Bone marrow (tissue), 2 donors: ENCODE measurements around the gene ZDHHC13.

Experiments used
- DNase-seq, 2 donors: peaks; one replicate each; lab custom pipeline; 2025; lab: John Stamatoyannopoulos, UW

ZDHHC13 gene

DNA sequence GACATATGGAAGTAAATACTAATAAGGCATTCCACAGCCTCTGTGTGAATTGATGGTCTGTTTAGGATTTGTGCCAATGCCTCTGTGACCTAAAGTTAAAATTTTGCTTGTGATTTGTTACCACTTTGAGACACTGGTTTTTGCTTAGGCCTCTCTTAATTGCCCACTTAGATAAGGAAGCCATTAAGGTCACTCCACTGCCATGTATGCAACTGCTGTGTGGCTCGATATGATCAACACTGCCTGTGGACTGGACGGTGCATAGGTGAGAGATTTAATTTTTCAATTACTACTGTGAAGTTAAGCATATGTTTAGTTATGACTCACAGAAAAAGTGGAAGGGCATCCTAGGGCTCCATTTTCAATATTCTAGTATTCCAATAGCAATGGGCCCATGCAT is 47.9 kb downstream of the ZDHHC13 start:
- DNase-seq, result no peak

DNA sequence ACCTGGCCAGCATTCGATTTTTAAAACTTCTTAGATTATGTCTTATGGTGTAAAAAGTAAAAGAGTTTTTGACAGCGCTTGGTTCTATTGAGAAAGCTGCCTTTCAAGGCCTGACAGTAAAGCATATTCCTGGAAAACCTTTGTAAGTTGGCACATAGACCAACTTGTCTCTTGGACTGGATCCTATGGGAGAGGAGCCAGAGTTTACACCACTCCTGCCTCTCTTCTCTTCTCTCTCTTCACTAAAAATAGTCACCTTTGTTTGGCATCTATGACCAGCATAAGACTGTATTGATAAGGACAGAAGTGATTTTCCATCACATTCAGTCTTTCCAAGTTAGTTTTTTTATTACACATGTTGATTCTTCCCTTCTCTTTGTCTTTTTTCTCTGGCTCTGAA is 51.1 kb downstream of the ZDHHC13 start:
- DNase-seq, result no peak

DNA sequence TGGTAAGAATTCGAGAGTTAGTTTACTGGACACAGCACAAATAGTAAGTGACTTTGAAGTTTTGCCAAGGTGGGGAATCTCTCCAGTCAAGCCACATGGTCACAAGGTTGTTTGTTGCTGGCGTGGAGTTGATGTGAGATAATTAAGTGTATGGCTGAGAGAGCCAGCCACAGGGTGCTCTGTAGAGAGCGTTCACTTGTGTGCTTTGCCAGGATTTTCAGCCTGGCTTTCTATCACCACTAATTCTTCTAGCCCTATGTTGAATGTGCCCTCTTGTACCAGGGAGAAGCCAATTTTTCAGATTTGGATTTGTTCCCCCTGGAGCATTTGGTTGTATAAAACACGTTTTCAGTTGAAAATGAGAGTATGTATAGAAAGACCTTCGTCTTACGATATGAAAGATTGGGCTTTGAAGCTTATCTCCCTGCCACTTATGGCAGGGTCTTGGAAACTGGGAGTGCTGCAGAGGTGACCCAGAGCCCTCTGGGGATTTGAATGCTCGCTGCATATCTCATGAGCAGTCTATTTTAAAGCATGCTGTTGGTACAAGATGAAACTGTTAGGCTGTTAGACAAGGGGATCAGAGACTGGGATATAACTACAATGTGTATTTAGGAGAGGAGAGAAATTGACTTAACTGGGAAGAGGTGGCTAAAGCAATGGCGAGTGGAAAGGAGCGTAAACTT is 56.2 kb downstream of the ZDHHC13 start:
- no peak for DNase-seq

DNA sequence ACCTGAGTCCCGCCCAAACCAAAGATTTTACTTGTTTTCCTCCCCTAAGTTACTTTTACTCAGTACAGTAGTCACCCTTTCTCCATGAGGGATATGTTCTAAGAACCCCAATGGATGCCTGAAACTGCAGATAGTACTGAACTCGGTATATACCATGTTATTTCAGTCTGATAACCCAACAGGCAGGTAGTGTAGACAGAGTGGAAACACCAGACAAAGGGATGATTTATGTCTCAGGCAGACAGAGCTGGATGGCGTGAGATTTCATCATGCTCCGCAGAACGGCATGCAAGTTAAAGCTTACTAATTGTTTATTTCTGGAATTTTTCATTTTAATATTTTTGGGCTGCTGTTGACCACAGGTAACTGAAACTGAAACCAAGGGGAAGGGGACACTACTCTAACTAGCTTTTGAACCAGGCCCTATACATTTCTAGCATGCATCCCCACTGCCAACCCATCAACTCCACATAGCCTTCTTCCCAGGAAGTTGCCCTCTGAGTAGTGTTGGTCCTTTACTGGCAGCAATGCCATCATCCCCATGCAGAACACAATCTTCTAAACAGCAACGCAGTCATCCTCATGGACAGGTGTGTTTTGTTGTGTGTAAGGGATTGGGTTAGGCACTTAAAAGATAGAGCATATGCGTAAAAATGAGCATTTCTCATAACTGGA is 57.1 kb downstream of the ZDHHC13 start:
- no peak for DNase-seq

DNA sequence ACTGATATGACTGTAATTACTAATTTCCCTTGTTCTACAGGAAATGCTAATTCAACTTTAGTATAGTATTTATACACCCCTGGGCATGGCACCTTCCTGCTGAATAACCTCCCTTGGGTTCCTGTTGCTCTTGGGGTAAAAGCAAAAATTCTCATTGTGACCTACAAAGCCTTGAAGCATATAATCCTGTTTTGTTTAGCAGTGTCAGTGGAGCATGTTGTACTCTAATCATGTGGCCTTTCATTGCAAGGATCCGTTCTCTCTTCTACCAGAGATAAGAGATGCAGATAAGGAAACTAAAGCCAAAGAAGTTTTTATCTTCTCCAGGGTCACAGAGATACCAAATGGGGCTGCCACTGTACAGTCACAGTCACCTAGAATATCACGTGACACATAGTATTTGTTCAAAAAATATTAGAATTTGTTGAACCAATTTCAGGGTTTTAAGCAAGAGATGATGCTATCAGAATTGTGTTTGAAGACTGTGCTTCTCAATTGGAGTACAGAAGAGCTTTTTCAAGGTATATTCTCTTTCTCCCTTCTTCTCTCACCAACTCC is 59.7 kb downstream of the ZDHHC13 start:
- DNase-seq, result no peak

DNA sequence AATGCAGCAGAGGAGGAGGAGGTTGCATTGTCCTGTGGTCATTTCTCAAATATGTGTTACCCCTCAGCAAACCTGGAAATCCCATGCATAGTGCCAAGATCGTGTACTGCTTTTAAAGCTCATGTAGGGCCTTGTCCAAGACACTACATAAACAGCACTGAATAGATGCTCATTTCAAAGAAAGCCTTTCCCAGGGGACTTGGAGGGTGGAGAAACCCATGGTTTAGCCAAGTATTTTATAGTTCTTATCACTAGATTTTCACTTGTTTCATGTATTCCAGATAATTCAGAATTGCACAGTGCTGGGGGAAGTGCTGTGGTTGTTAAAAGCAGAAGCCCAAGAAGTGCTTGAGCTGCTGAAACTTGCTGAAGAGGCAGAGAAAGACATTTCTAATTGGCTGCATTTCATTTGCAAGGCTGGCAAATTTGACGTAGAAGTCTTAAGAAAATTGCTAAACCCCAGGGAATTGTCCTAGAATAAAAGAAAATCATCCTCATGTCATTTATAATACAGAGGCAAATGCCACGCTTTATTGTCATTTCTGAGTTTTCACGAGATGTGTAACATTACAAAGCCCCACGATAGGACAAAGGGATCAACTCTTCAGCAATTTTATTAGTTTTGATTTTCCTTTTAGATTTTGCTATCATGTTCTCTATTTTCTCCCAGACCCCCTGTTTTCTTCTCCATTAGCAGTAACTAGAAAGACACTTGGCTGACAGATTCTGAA is 64.7 kb downstream of the ZDHHC13 start:
- no peak for DNase-seq

DNA sequence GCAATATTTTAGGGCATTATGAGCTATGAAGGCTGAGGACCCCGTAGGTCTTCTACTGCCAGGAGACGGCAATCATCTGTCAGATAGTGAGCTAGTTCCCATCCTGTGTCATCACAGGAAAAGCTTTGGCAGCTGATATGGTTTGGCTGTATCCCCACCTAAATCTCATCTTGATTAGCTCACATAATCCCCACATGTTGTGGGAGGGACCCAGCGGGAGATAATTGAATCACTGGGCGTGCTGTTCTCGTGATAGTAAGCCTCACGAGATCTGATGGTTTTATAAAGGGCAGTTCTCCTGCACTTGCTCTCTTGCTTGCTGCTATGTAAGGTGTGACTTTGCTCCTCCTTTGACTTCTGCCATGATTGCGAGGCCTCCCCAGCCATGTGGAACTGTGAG is 66.7 kb downstream of the ZDHHC13 start:
- no peak for DNase-seq

DNA sequence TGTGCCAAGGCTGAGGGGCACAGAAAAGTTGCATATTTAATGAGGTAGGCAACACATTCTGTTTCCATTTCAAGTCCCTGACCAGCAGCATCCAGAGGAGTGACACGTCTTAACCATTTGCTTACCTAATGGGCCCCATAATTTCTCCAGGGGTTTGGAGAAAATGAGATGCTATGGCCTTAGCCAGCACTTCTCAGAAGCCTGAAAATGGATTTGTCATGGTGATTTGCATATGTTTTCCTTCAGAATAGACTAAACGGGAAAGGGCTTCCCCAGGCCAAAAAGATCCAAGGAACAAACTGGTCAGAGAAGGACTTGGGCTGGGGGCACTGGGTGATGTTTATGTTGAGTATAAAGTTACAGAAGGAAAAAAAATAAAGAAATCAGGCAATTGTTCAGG is 68.1 kb downstream of the ZDHHC13 start:
- DNase-seq, result no peak

DNA sequence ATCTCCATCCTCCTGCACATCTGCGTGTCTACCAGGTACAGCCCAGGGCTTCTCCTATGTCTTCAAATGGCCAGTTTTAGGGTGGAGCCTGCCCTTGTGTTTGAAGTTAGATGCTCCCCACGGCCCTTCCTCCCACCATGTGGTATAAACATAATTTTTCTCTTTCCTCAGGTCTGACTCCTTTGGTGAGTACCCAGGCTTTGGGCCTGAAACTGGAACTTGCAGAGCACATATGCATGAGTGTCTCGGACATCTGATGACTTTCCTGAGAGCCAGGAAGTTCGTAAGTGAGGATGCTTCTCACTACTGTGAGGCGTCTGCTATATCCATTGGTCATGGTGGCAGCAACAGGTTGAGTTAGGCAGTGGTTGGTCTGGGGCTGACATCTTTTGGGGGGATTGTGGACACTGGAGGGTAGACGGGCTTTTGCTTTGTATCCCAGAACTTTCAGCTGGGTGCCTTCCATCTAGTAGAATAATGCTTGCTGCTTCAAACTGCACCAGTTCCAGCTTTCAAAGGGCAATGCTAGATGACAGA is 68.6 kb downstream of the ZDHHC13 start:
- no peak for DNase-seq

DNA sequence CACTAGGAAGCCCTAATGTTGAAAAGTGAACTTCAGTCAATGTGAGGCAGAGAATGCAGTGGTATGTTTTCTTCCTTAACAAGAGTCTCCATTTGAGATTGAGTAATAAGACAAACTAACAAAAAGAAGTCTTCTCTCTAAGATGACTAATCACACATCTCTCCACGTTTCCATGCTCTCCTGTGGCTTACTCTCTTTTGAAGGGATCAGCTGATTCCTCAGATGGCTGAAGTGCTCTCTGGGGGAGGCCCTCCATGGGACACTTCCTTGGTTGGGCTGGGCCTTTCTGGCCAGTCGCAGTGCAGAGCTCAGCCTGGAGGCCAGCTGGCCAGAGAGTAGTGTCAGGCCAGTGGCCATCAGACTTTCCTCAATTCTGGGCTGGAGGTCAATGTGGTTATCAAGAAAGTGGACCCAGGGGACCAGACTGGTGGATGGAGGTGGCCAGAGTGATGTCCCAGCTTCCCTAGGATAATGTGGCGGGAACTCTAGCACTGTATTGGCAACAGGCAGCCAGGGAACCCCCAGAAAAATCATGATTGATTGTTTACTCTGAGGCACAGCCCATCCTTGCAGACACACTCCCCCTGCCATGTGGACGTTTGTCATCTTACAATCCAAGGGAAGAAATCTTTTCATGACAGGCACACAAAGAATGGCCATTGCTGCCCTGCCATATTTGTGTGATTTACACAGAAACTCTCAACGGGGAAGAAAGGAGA is 70.3 kb downstream of the ZDHHC13 start:
- DNase-seq, result no peak

DNA sequence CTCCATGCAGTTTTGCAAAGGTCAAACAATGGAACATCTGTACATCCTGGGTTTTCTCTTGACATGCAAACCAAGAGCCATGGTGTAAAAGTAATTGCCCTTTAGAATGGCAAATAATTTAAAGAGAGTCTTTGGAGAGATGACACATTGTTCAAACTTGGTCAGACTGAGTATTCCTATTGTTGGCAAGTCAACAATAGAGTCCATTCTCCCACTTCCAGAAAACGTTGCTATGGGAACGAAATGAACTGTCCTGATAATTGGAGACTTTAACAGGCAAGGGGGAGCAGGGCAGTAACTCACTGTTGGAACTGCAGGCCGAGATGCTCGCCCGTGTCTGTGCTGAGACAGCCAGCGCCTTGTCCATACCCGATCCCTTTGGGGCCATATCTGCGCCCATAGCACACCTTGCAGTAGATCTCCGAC is 70.9 kb downstream of the ZDHHC13 start:
- no peak for DNase-seq

DNA sequence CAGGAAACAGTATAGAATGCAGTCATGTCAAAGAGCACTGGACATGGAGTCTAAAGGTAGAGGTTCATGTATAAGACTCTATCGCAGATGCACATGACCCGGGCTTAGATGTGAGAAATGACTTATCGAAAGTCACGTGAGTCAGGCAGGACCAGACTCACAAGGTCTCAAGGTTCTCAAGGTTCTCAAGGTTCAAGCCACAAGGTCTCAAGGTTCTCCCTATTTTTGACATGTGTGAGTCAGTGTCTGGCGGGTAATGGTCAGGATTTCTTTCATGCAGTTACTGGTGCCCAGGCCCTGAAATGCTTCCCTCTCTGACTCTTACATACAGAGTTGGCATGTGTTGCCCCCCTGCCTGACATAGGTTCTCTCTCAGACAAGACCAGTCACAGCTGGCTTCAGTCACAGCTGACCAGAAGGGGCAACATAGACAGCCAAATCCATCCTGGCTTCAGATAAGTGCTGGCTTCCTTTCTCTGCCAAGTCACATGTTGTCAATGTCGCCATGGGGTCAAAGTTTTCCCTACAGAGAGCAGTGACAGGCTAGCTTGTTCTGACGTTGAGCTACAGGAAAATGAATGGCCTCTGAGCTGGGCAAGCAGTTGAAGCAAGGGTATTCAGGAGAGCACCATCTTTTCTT is 74.7 kb downstream of the ZDHHC13 start:
- no peak for DNase-seq

DNA sequence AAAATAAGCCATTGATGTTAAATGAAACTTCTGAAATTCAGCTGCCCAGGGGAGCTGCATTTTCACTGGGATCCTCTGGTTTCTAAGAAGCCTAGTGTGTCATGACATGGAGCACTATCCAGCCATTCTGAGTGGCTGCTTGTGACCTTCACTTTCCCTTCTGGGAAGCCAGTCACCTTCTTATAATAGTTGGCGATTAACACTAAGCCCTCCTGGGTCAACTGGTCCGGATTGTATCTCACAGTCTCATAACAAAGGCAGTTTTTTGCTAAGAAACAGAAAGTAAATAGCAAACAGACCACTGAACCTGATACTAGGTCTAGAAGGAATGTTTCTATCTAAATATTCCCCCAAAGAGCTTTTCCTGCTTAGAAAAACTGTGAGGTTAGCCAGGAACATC is 76.9 kb downstream of the ZDHHC13 start:
- DNase-seq, result no peak

DNA sequence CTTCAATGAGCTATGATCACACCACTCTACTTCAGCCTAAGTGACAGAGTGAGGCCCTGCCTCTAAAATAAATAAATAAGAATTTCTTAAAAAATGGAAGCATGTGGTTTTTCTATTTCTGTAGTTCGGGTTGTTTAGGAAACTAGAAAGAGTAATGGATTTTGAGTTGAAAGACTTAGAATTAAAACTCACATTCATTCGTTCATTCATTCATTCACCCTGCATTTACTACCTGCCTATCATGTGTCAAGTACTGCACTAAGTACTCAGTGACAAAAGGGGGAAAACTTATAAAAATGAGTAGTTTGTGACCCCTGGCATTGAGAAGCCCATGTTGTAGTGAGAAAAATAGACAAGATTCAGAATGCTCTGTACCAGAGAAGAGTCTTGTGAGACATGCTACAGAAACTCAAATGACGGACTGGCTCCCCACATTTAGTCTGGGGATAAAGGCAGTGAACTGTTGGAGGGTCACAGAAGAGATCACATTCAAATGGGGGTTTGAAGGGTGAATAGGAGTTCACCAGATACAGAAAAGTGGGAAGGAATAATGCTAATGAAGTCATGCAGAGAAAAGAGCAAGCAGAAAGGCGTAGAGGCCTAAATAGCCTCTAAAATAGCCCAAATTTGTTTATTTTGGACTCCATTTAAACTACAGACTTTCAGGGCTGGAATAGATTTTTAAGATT is 77.8 kb downstream of the ZDHHC13 start:
- no peak for DNase-seq

DNA sequence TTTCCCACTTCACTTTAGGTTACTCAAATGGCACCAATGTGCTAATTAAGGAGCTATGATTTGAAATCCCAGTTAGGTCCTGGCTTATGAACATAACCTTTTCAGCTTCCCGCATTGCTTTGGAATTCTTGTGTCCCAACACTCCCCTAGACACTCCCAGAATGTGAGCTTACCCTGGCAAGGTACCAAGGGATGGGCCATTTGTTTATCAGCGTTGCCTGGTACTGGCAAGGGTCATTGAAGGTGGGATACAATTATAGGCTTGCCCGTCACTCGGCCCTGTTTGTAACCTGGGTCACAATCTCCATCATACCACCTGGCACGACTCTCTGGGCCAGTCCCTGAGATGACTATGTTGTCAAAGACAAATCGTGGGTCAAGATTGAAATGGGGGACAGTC is 79.5 kb downstream of the ZDHHC13 start:
- DNase-seq, result no peak

DNA sequence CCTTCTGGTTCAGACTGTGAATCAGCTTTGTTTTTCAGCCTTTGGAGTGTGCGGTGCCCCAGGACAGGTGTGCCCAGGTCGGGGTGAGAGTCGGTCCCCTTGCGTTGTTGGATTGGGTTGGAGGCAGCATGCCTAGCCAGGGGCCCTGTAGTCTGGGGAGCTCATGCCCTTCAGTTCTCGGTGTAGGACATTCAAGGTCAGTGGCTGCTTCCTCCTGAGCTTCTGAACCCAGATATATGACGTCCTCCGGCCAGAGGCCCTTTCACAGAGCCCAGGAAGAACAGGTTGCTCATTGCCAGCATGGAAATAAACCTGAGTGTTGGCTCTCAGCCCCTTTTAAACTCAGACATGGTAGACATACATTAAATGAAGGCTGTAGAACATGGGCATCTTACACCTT is 82.1 kb downstream of the ZDHHC13 start:
- no peak for DNase-seq

DNA sequence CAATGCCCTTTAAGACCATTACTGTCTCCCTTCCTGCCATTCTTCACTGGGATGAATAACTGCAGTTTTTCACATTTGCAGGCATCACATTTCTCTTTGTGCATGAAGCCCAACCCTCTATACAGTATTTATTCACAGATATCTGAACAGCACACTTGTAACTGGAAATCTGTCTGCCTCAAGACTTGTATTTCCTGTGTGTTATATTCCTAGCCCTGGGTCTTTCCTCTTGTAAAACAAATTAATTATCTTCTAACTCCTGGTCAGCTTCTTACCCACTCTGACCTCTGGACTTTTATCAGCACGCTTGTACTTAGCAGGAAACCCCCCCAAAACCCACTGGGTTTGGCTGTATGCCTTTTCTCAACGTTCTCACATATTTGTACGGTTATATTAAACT is 82.8 kb downstream of the ZDHHC13 start:
- DNase-seq, result no peak

DNA sequence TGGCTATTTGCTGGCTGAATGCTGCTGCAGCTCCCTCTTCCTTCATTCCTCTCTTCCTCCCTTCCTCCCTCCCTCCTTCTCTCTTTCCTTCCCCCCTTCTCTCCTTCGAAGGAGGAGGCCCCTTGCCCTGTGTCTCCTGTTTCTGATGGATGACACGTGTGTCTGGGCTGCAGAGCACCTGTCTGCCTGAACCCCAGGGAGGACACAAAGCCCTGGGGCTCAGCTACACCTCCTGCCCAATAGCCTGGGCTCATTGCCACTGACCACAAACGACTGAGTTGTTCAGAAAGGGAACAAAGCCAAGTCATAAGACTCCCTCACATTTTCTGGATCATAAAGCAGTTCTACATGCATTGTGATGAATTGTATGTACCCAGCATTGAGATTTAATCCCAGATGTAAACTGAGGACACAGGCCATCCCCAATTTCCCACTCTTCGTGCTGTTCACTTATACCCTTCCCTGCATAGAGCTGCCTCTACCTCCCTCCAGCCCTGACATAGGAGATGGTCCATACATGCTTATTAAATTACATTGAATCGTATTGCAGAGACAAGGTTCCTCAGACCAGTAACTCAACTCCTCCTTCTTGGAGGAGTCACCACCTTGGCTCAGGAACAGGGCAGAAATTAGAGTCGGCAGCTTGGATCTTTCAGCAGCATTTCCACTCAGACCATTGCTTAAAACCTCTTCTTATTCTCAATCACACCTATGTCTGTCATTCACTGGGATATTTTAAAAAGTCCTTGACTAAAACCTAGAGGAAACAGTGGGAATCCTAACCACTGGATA is 83.6 kb downstream of the ZDHHC13 start:
- DNase-seq, result no peak

DNA sequence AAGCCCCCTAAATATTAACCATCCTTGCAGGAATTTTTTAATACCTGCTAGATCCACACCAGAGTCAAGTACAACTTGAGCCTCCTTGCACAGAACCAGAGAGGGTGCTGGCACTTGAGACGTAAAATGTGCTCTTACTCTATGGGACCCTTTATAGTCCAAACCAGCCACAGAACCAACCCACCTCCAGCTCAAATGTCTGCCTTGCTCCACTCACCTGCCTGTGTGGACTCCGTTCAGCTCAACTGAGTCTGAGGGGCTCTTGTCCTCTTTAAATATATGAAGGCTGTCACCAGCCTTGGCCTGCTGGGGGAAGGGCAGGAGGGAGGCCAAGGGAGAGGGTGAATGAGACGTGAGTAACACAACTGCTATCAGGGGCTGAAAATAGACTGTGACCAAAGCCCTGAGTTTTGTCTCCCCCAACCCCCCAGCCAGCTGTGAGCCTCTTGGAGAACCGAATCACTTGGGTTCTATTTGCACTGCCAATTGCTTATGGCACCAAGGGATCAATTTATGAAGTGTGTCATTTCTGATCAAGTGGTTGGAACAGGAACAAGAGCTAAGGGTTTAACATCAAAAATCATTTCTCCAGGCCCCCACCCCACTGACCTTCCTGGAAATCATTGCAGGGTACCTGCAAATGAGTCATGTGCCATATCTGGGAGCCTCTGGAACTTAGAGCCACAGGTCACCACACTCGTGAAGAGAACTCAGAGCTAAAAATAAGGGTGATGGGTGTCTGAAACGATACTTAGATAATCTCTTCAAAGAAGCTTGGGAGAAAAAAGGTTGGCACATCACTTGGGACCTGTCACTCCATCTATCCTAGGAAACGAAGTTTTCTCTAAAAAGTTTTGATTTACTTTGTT is 85.0 kb downstream of the ZDHHC13 start, which contains the start of gene CSRP3:
TSS of gene CSRP3 (minus strand) at position 247 of the 869 bp plus-strand sequence. CDS start 9,535 bp downstream, outside the sequence.
- DNase-seq, result no peak
